Neuronal stem cell (in vitro differentiated cells): Measurements from ENCODE around the gene GLIPR1L1.

ENCODE experiments used
- DNase-seq: peaks from one replicate; pipeline ENCODE4 v3.0.0-alpha.2; 2013; ENCODE audit warnings: low spot score
- H2AFZ ChIP-seq: one replicate; pipeline ENCODE4 v1.6.1; 2013; ENCODE audit warnings: mild to moderate bottlenecking, low read length, inconsistent platforms
- H2AK5ac ChIP-seq: 2 replicates; pipeline ENCODE4 v1.6.1; 2013; ENCODE audit warnings: low read depth, mild to moderate bottlenecking, inconsistent platforms, low read length, moderate library complexity, mixed read lengths
- H2BK120ac ChIP-seq: 2 replicates; pipeline ENCODE4 v1.6.1; 2013; ENCODE audit warnings: low read depth, mild to moderate bottlenecking, inconsistent platforms, low read length, moderate library complexity, mixed read lengths
- H2BK12ac ChIP-seq: one replicate; pipeline ENCODE4 v1.6.1; 2013; ENCODE audit warnings: low read length, inconsistent platforms
- H2BK15ac ChIP-seq: 2 replicates; pipeline ENCODE4 v1.6.1; 2013; ENCODE audit warnings: mild to moderate bottlenecking, low read length, inconsistent platforms, mixed read lengths
- H2BK5ac ChIP-seq: one replicate; pipeline ENCODE4 v1.6.1; 2013; ENCODE audit warnings: inconsistent platforms, mild to moderate bottlenecking, low read length, moderate library complexity
- H3K14ac ChIP-seq: one replicate; pipeline ENCODE4 v1.6.1; 2013; ENCODE audit warnings: low read length, inconsistent platforms
- H3K18ac ChIP-seq: 2 replicates; pipeline ENCODE4 v1.6.1; 2013; ENCODE audit warnings: low read length, inconsistent platforms
- H3K23ac ChIP-seq: 2 replicates; pipeline ENCODE4 v1.6.1; 2013; ENCODE audit warnings: low read depth, mild to moderate bottlenecking, mixed read lengths, low read length, inconsistent platforms; ENCODE audit not compliant: poor library complexity
- H3K27ac ChIP-seq: replicated peaks from 3 replicates; pipeline ENCODE4 v1.5.1; 2013; ENCODE audit warnings: low read length, inconsistent platforms
- H3K27me3 ChIP-seq, 3 experiments: 2 replicates each; pipeline ENCODE4 v1.6.1; 2013; ENCODE audit warnings: low read length in 3 of 3, mild to moderate bottlenecking in 2 of 3, inconsistent platforms in 1 of 3, low read depth in 1 of 3, mixed read lengths in 1 of 3, moderate library complexity in 1 of 3; ENCODE audit not compliant: control insufficient read depth in 3 of 3, insufficient read depth in 3 of 3
- H3K36me3 ChIP-seq, 2 donors: replicated peaks in 1 of 2; 2 replicates each; pipeline ENCODE4 v1.6.1; 2013; ENCODE audit warnings: low read length in 2 of 2; ENCODE audit not compliant: control insufficient read depth in 2 of 2, insufficient read depth in 2 of 2
- H3K4ac ChIP-seq: 2 replicates; pipeline ENCODE4 v1.6.1; 2013; ENCODE audit warnings: inconsistent platforms, mild to moderate bottlenecking, low read length, moderate library complexity
- H3K4me1 ChIP-seq, 2 donors: 1 replicate in 1 of 2; 2 replicates in 1 of 2; pipeline ENCODE4 v1.6.1; 2013; ENCODE audit warnings: low read length in 2 of 2, low read depth in 1 of 2; ENCODE audit not compliant: control insufficient read depth in 2 of 2, insufficient read depth in 1 of 2
- H3K4me2 ChIP-seq: one replicate; pipeline ENCODE4 v1.6.1; 2013; ENCODE audit warnings: mild to moderate bottlenecking, low read length, inconsistent platforms; ENCODE audit not compliant: insufficient read depth, poor library complexity, severe bottlenecking
- H3K4me3 ChIP-seq, 2 donors: 2 replicates each; pipeline ENCODE4 v1.5.1; 2013; ENCODE audit warnings: low read length in 2 of 2, mild to moderate bottlenecking in 2 of 2, inconsistent platforms in 1 of 2, moderate library complexity in 1 of 2
- H3K79me1 ChIP-seq: one replicate; pipeline ENCODE4 v1.6.1; 2013; ENCODE audit warnings: low read depth, mild to moderate bottlenecking, inconsistent platforms, low read length, moderate library complexity
- H3K9ac ChIP-seq: one replicate; pipeline ENCODE4 v1.6.1; 2013; ENCODE audit warnings: mild to moderate bottlenecking, low read depth, low read length, inconsistent platforms; ENCODE audit not compliant: poor library complexity
- H3K9me3 ChIP-seq, 2 donors: replicated peaks in 1 of 2; 2 replicates each; pipeline versions ENCODE3 to v1.6.1; 2013; ENCODE audit warnings: low read length in 2 of 2, mild to moderate bottlenecking in 2 of 2, inconsistent platforms in 1 of 2, low read depth in 1 of 2, mixed read lengths in 1 of 2, moderate library complexity in 1 of 2; ENCODE audit not compliant: control insufficient read depth in 2 of 2, insufficient read depth in 1 of 2
- H4K8ac ChIP-seq: one replicate; pipeline ENCODE4 v1.6.1; 2013; ENCODE audit warnings: low read depth, mild to moderate bottlenecking, inconsistent platforms, low read length, moderate library complexity
- H4K91ac ChIP-seq: one replicate; pipeline ENCODE4 v1.6.1; 2013; ENCODE audit warnings: low read length, low read depth, mild to moderate bottlenecking, inconsistent platforms; ENCODE audit not compliant: poor library complexity
- WGBS, 2 donors: extraction: QIAGEN DNeasy Blood & Tissue Kit; methylation state at CpG; one replicate each; pipeline ENCODE4 v1.1.7; 2013; ENCODE audit warnings: missing lambda C conversion rate in 2 of 2, mixed read lengths in 1 of 2; ENCODE audit not compliant: insufficient read length in 2 of 2, insufficient replicate concordance in 1 of 2; ENCODE audit errors: extremely low coverage in 2 of 2; 5-methylcytosine and 5-hydroxymethylcytosine counted together

GLIPR1L1 gene

GRCh38 chr12:75360920-75361319 lies 26.4 kb downstream of the GLIPR1L1 start:
- Histone ChIP-seq H2BK120ac (no peak overlapping the region), H3K9me3 (peaks cover 0 to 2% of the 10 kb centered on the region in 2 donors), H2BK15ac (no peak overlapping the region), H3K27me3 (no peaks in the 10 kb centered on the region), H3K4me1 (peaks cover 0 to 2% of the 10 kb centered on the region in 2 donors), H2AFZ (no peak overlapping the region), H3K36me3 (no peaks in the 10 kb centered on the region), H3K27ac (no peak overlapping the region), H3K4ac (no peak overlapping the region), H3K14ac (no peak overlapping the region), H2BK5ac (no peak overlapping the region), H2BK12ac (no peak overlapping the region), H2AK5ac (no peak overlapping the region), H4K8ac (no peak overlapping the region), H3K4me3 (no peak overlapping the region), H3K23ac (no peak overlapping the region), H4K91ac (no peak overlapping the region), H3K4me2 (no peak overlapping the region), H3K18ac (no peak overlapping the region), H3K9ac (no peak overlapping the region), H3K79me1 (no peaks in the 10 kb centered on the region)
- DNase-seq: no peak

DNA sequence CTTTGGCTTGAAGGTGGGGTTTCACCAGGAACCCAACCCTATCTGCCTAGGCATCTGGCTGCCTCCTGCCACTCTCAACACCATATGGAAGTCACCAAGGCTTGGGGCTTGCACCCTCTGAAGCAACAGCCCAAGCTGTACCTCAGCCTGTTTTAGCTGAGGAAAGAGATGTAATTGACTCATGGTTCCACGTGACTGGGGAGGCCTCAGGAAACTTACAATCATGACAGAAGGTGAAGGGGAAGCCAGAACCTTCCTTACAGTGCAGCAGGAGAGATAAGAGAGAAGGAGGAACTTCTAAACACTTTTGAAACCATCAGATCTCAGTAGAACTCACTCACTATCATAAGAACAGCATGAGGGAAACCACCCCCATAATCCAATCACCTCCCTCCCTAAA lies 26.9 kb downstream of the GLIPR1L1 start:
- Histone ChIP-seq H3K23ac (no peak overlapping the region), H2AFZ (no peak overlapping the region), H2BK12ac (no peak overlapping the region), H4K91ac (no peak overlapping the region), H2AK5ac (no peak overlapping the region), H3K18ac (no peak overlapping the region), H3K9ac (no peak overlapping the region), H3K27me3 (no peaks in the 10 kb centered on the region), H3K4me1 (peaks cover 0 to 2% of the 10 kb centered on the region in 2 donors), H3K27ac (no peak overlapping the region), H4K8ac (no peak overlapping the region), H3K79me1 (no peaks in the 10 kb centered on the region), H2BK15ac (no peak overlapping the region), H3K14ac (no peak overlapping the region), H3K36me3 (no peaks in the 10 kb centered on the region), H3K9me3 (peaks cover 0 to 2% of the 10 kb centered on the region in 2 donors), H3K4me2 (no peak overlapping the region), H2BK120ac (no peak overlapping the region), H2BK5ac (no peak overlapping the region), H3K4me3 (no peak overlapping the region), H3K4ac (no peak overlapping the region)
- no peak for DNase-seq
- no CpG with 5 or more reads among the region's 1 CpG for WGBS, 2 donors

DNA sequence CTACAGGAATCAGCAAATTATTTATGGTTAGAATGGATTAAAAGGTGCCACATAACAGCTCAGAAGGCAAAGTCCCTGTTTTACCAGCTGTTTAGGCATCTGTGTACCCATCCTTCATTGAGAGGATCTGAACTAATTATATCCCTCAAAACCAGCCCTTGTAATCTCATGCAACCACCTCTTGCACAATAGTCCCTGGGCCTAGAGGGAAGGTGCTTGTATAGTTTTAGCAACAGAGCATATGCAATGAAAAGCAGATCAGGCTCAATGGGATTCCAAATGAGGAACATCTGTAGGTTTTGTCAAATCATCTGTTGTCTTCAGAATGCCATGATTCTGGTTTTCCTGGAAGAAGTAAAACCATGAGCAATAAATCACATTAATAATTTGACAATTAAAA lies 30.4 kb downstream of the GLIPR1L1 start:
- H3K4ac ChIP-seq: no peak overlapping the region
- no peak overlapping the region for H3K9ac ChIP-seq
- H3K23ac ChIP-seq: no peak overlapping the region
- H3K27ac ChIP-seq: no peak overlapping the region
- no peak overlapping the region for H4K91ac ChIP-seq
- H3K14ac ChIP-seq: no peak overlapping the region
- no peaks in the 10 kb centered on the region for H3K27me3 ChIP-seq
- H2BK15ac ChIP-seq: no peak overlapping the region
- H2BK5ac ChIP-seq: no peak overlapping the region
- no peak overlapping the region for H3K4me2 ChIP-seq
- H2BK120ac ChIP-seq: no peak overlapping the region
- no peaks in the 10 kb centered on the region for H3K79me1 ChIP-seq
- H3K4me3 ChIP-seq: no peak overlapping the region
- no peak overlapping the region for H3K18ac ChIP-seq
- peaks cover 2 to 5% of the 10 kb centered on the region in 2 donors for H3K4me1 ChIP-seq
- H3K36me3 ChIP-seq: no peaks in the 10 kb centered on the region
- no peak overlapping the region for H2BK12ac ChIP-seq
- no peak for DNase-seq
- no peak overlapping the region for H2AK5ac ChIP-seq
- H4K8ac ChIP-seq: no peak overlapping the region
- no peak overlapping the region for H2AFZ ChIP-seq
- H3K9me3 ChIP-seq: peaks cover 0 to 2% of the 10 kb centered on the region in 2 donors

- no peak overlapping the region for H2BK5ac ChIP-seq
- H3K27ac ChIP-seq: no peak overlapping the region
- no peak overlapping the region for H2AK5ac ChIP-seq
- H3K9me3 ChIP-seq: no peaks in the 10 kb centered on the region
- no peak overlapping the region for H2BK15ac ChIP-seq
- H3K4me2 ChIP-seq: no peak overlapping the region
- no peaks in the 10 kb centered on the region for H3K36me3 ChIP-seq
- H2BK12ac ChIP-seq: no peak overlapping the region
- no peak overlapping the region for H3K4me3 ChIP-seq
- peaks cover 2 to 5% of the 10 kb centered on the region in 2 donors for H3K4me1 ChIP-seq
- no peak overlapping the region for H3K4ac ChIP-seq
- H3K14ac ChIP-seq: no peak overlapping the region
- no peak overlapping the region for H4K91ac ChIP-seq
- H3K18ac ChIP-seq: no peak overlapping the region
- no peaks in the 10 kb centered on the region for H3K79me1 ChIP-seq
- no peak overlapping the region for H2BK120ac ChIP-seq
- no CpG with 5 or more reads among the region's 1 CpG for whole genome bisulfite sequencing, 2 donors
- no peak for DNase-seq
- no peak overlapping the region for H3K9ac ChIP-seq
- no peak overlapping the region for H4K8ac ChIP-seq
- H3K27me3 ChIP-seq: no peaks in the 10 kb centered on the region
- no peak overlapping the region for H3K23ac ChIP-seq
- peak overlapping the region; percentile 24 for H2AFZ ChIP-seq
Measured at GRCh38 chr12:75366629-75367028, 32.2 kb downstream of the GLIPR1L1 start.
